GM12878 (cell line): ENCODE measurements around the gene ANO8.

ENCODE experiments used
- CTCF ChIP-seq, 3 experiments: IDR thresholded peaks in 2 of 3; conservative IDR thresholded peaks in 1 of 3; 2 replicates each; pipeline ENCODE4 v1.5.1; 2011; ENCODE audit warnings: low read depth in 3 of 3, low read length in 3 of 3, mild to moderate bottlenecking in 3 of 3, control low read depth in 2 of 3, moderate library complexity in 2 of 3, inconsistent platforms in 1 of 3, mixed read lengths in 1 of 3; ENCODE audit not compliant: control insufficient read depth in 2 of 3, insufficient read depth in 1 of 3; ENCODE audit errors: extremely low read depth in 1 of 3
- ELK1 ChIP-seq: IDR thresholded peaks from 2 replicates; pipeline ENCODE4 v1.6.1; 2012; ENCODE audit warnings: low read depth, low read length, improper control_type of control experiment
- EP300 ChIP-seq, 2 experiments: fragments of 150-350 bp in 1 of 2; IDR thresholded peaks; 2 replicates each; pipeline ENCODE4 v1.6.1; 2011 to 2012; ENCODE audit warnings: low read depth in 2 of 2, low read length in 2 of 2, borderline replicate concordance in 1 of 2, improper control_type of control experiment in 1 of 2, inconsistent platforms in 1 of 2; ENCODE audit not compliant: control insufficient read depth in 1 of 2
- EZH2 ChIP-seq: IDR thresholded peaks from 2 replicates; pipeline ENCODE4 v1.6.1; 2012; ENCODE audit warnings: low read depth, mild to moderate bottlenecking, control low read depth, inconsistent platforms, low read length, borderline replicate concordance; ENCODE audit not compliant: control insufficient read depth
- RAD51 ChIP-seq: fragments of 450-650 bp; IDR thresholded peaks from 2 replicates; pipeline ENCODE4 v1.6.1; 2016; ENCODE audit warnings: moderate library complexity, mild to moderate bottlenecking, inconsistent platforms

GRCh38 chr19:17305216-17305516 is 29.5 kb downstream of the ANO8 start:
- no peak for TF ChIP-seq CTCF (IDR thresholded peaks at IDR 0.05 in 2 of 3, conservative IDR thresholded peaks at IDR 0.05 in 1 of 3; ENCODE audit: control insufficient read depth in 2 of 3, extremely low read depth in 1 of 3, insufficient read depth in 1 of 3, low read depth in 3 of 3, low read length in 3 of 3)
- no peak for TF ChIP-seq RAD51
- no peak for TF ChIP-seq EZH2
- 0 out of 4 replicates have a peak, but pooled peaks of 1 of the 2 experiments have one; percentile 59 for TF ChIP-seq EP300 (IDR thresholded peaks at IDR 0.05; ENCODE audit: borderline replicate concordance in 1 of 2, control insufficient read depth in 1 of 2, low read depth in 2 of 2, low read length in 2 of 2)
- no peak for TF ChIP-seq ELK1
